Measurements from ENCODE around the gene TTC13. TPM values are rescaled to one million over a fixed set of nuclear protein-coding genes. Genes with fewer than 3 reads are reported as not detected.

Gene TTC13
- total and polyA plus RNA-seq, 2 of the 4 experiments (the other 2 are of a cell fraction): 6.1 to 9.1 TPM

GRCh38 chr1:230919207-230919606 lies 59.5 kb downstream of the TTC13 start:
- Histone ChIP-seq H3K14ac (replicated peaks; ENCODE audit: low read depth, low read length) (no peak overlapping the region), H3K36me3 (ENCODE audit: control insufficient read depth, insufficient read depth, low read length) (peaks cover 1% of the 10 kb centered on the region), H4K91ac (ENCODE audit: insufficient read depth, low read depth, low read length) (no peak overlapping the region), H3K56ac (ENCODE audit: extremely low read depth, insufficient read depth, low read length) (no peak overlapping the region), H3K4me3 (ENCODE audit: insufficient read depth, low read depth, low read length) (no peak overlapping the region), H4K8ac (ENCODE audit: low read depth in 2 of 2, low read length in 2 of 2) (no peak overlapping the region), H3K23ac (ENCODE audit: low read depth, low read length) (no peak overlapping the region), H4K20me1 (ENCODE audit: insufficient read depth, low read length) (no peaks in the 10 kb centered on the region), H3K4me2 (ENCODE audit: low read depth, low read length) (no peak overlapping the region), H3K9me3 (ENCODE audit: control insufficient read depth, insufficient read depth, low read length) (no peaks in the 10 kb centered on the region), H3K18ac (ENCODE audit: low read depth, low read length) (no peak overlapping the region), H3K9me1 (ENCODE audit: insufficient read depth, low read length) (peaks cover 4% of the 10 kb centered on the region; the same call in 1 of the 2 replicates), H2AFZ (replicated peaks; ENCODE audit: low read length, poor library complexity) (no peak overlapping the region), H2BK120ac (ENCODE audit: low read depth, low read length) (no peak overlapping the region), H3K27me3 (ENCODE audit: control insufficient read depth, insufficient read depth, low read length) (no peaks in the 10 kb centered on the region), H4K5ac (ENCODE audit: low read depth, low read length) (no peak overlapping the region), H3K4me1 (ENCODE audit: control insufficient read depth, insufficient read depth, low read length) (peaks cover 2% of the 10 kb centered on the region; the same call in 1 of the 2 replicates), H2AK5ac (ENCODE audit: low read depth, low read length) (no peak overlapping the region), H3K27ac (ENCODE audit: insufficient read depth, low read length) (no peak overlapping the region), H2BK15ac (ENCODE audit: low read depth, low read length) (no peak overlapping the region), H3K79me1 (ENCODE audit: low read depth in 1 of 2, low read length in 2 of 2) (no peaks in the 10 kb centered on the region), H3K9ac (ENCODE audit: low read depth, low read length) (no peak overlapping the region), H2AK9ac (replicated peaks; ENCODE audit: low read depth, low read length, poor library complexity) (no peak overlapping the region), H3K4ac (ENCODE audit: low read depth, low read length) (no peak overlapping the region), H2BK20ac (ENCODE audit: low read depth, low read length) (no peak overlapping the region), H2BK5ac (ENCODE audit: low read depth, low read length, poor library complexity, severe bottlenecking) (no peak overlapping the region)
- ATAC-seq (ENCODE audit: low read depth) (no peak), DNase-seq (no peak)
- dilution Hi-C loops (cut with HindIII; ENCODE audit: low sequenced_read_pairs, unreplicated experiment): no loop called here
- no peak for TF ChIP-seq RFX5 (IDR thresholded peaks at IDR 0.05; ENCODE audit: low read depth, low read length)
- TF ChIP-seq NFE2L2 (IDR thresholded peaks at IDR 0.05; ENCODE audit: low read depth, low read length): no peak
- in situ Hi-C loops (cut with MboI; ENCODE audit: low sequenced_read_pairs): loop anchor here (5.0 kb wide), 1 partner anchor 293 kb away; no protein-coding TSS in a partner anchor
- no TSS peak for BruUV-seq (replicated peaks)
- intact Hi-C loops (cut with micrococcal nuclease): loop anchor here (10.0 kb wide), 1 partner anchor 494 kb away; the partner anchor contains the start of gene PGBD5
- ChIA-PET POLR2A (ENCODE audit: unreplicated experiment) (no interaction called here), CTCF (no interaction called here)
- 83% methylated on average over 2 of the region's 4 CpGs; no CpG with 5 or more reads in 1 of the 2 experiments for WGBS, 2 experiments (ENCODE audit: extremely low coverage in 2 of 2, insufficient read length in 1 of 2)
